Measurements from ENCODE around the gene CCL7.

The CCL7 gene

GRCh38 chr17:34255841-34256240 is 14.2 kb upstream of the CCL7 start:
- DNase-seq (ENCODE audit: low spot score) = no peak
- POLR2A ChIA-PET (ENCODE audit: low non-redundant PET) = no interaction called here
- peak overlapping the region; percentile 81; the same call in 1 of the 2 replicates for H3K27ac ChIP-seq
- CTCF ChIA-PET = interaction anchor here (0.6 to 1.5 kb wide), 2 partner anchors 106 to 989 kb away, joined by 3 to 5 read pairs; no protein-coding TSS in a partner anchor
- no peak for TF ChIP-seq CTCF (conservative IDR thresholded peaks at IDR 0.05; ENCODE audit: low read depth)

- ChIA-PET CTCF (interaction anchor here (1.5 kb wide), 1 partner anchor 104 kb away, joined by 5 read pairs; no protein-coding TSS in a partner anchor), POLR2A (ENCODE audit: low non-redundant PET) (no interaction called here)
- no peak for DNase-seq (ENCODE audit: low spot score)
- no peak for TF ChIP-seq CTCF (conservative IDR thresholded peaks at IDR 0.05; ENCODE audit: low read depth)
- H3K27ac ChIP-seq = no peak overlapping the region
Observed at GRCh38 chr17:34257299-34257985, 12.6 kb upstream of the CCL7 start.

GRCh38 chr17:34257986-34258326 is 12.1 kb upstream of the CCL7 start:
- CTCF ChIA-PET = no interaction called here

GRCh38 chr17:34259146-34259545 is 10.9 kb upstream of the CCL7 start:
- CTCF ChIA-PET = no interaction called here
- no peak for TF ChIP-seq CTCF (conservative IDR thresholded peaks at IDR 0.05; ENCODE audit: low read depth)
- peak overlapping the region; percentile 52; the same call in 1 of the 2 replicates for H3K27ac ChIP-seq
- DNase-seq (ENCODE audit: low spot score) = no peak
- POLR2A ChIA-PET (ENCODE audit: low non-redundant PET) = no interaction called here

More at GRCh38 chr17:34257986-34258326, 12.1 kb upstream of the CCL7 start:
- no peak for DNase-seq (ENCODE audit: low spot score)
- POLR2A ChIA-PET (ENCODE audit: low non-redundant PET) = no interaction called here
- no peak for TF ChIP-seq CTCF (conservative IDR thresholded peaks at IDR 0.05; ENCODE audit: low read depth)
- H3K27ac ChIP-seq = no peak overlapping the region

- POLR2A ChIA-PET (ENCODE audit: low non-redundant PET) = no interaction called here
- no peak overlapping the region for H3K27ac ChIP-seq
- CTCF ChIA-PET = no interaction called here
- no peak for TF ChIP-seq CTCF (conservative IDR thresholded peaks at IDR 0.05; ENCODE audit: low read depth)
- no peak for DNase-seq (ENCODE audit: low spot score)
Observed at GRCh38 chr17:34260861-34261260, 9.2 kb upstream of the CCL7 start.

- ChIA-PET POLR2A (ENCODE audit: low non-redundant PET) (no interaction called here), CTCF (no interaction called here)
- H3K27ac ChIP-seq = no peak overlapping the region
- no peak for TF ChIP-seq CTCF (conservative IDR thresholded peaks at IDR 0.05; ENCODE audit: low read depth)
- no peak for DNase-seq (ENCODE audit: low spot score)
Observed at GRCh38 chr17:34261568-34262337, 8.3 kb upstream of the CCL7 start.

Measured in RWPE1 (cell line).